ENCODE data around the gene BNIP3. TPM values are rescaled to one million over a fixed set of nuclear protein-coding genes. Genes with fewer than 3 reads are reported as not detected.

The BNIP3 gene
- total RNA-seq, 1 experiment from 2014 or later, result 57.1 TPM

- Histone ChIP-seq H3K23me2 (ENCODE audit: insufficient read length, low read depth, low read length, poor library complexity, severe bottlenecking) (peaks cover 11% of the 10 kb centered on the region), H4K20me1 (ENCODE audit: control insufficient read depth, insufficient read depth, insufficient read length) (no peaks in the 10 kb centered on the region), H3K18ac (ENCODE audit: insufficient read length, low read depth, low read length) (no peak overlapping the region), H3T11ph (ENCODE audit: low read length) (no peak overlapping the region), H3K79me2 (ENCODE audit: insufficient read depth, low read length) (peaks cover 4% of the 10 kb centered on the region; the same call in 1 of the 2 replicates), H2AFZ (ENCODE audit: low read length) (no peak overlapping the region), H3K9ac (ENCODE audit: extremely low read depth, insufficient read length, low read length) (no peak overlapping the region), H3K4ac (ENCODE audit: low read depth, low read length) (no peak overlapping the region), H3K27ac (ENCODE audit: insufficient read length, low read depth, low read length) (no peak overlapping the region), H3K27me3 (ENCODE audit: insufficient read depth, low read length) (peaks cover 9% of the 10 kb centered on the region; the same call in 1 of the 2 replicates), H3K9me3 (ENCODE audit: control insufficient read depth, low read depth, low read length) (no peaks in the 10 kb centered on the region), H4K8ac (replicated peaks; ENCODE audit: insufficient read length, low read depth, low read length) (no peak overlapping the region), H2BK120ac (ENCODE audit: low read depth, low read length, poor library complexity, severe bottlenecking) (no peak overlapping the region), H3K56ac (ENCODE audit: insufficient read length, low read depth, low read length) (no peak overlapping the region), H2BK5ac (ENCODE audit: insufficient read length, low read length) (no peak overlapping the region), H4K91ac (ENCODE audit: insufficient read length, low read depth, low read length) (no peak overlapping the region), H2BK15ac (ENCODE audit: low read depth, low read length) (no peak overlapping the region), H2BK20ac (ENCODE audit: low read depth, low read length, poor library complexity, severe bottlenecking) (no peak overlapping the region), H3K4me1 (ENCODE audit: insufficient read depth, low read length) (peaks cover 13% of the 10 kb centered on the region), H2BK12ac (ENCODE audit: insufficient read length, low read depth, low read length) (no peak overlapping the region), H3K14ac (ENCODE audit: insufficient read depth, low read length) (no peak overlapping the region), H3K4me2 (ENCODE audit: insufficient read depth, insufficient read length, low read length) (peak overlapping the region; percentile 46), H2AK5ac (ENCODE audit: insufficient read length, low read length) (no peak overlapping the region), H3K23ac (ENCODE audit: insufficient read length, low read depth, low read length) (no peak overlapping the region), H3K79me1 (ENCODE audit: insufficient read depth, low read depth, low read length, poor library complexity, severe bottlenecking) (peaks cover 4% of the 10 kb centered on the region), H4K5ac (ENCODE audit: insufficient read length, low read depth, low read length) (no peak overlapping the region)
- Mint-ChIP-seq H3K27me3 (ENCODE audit: low read depth) (peaks cover 17% of the 10 kb centered on the region), H3K9me3 (peaks cover 6 to 13% of the 10 kb centered on the region in 2 experiments; a peak in 4 of 5 replicates), H3K27ac (no peak overlapping the region), H3K36me3 (ENCODE audit: insufficient read depth in 1 of 3, low read depth in 3 of 3) (peaks cover 17 to 48% (median 20%) of the 10 kb centered on the region in 3 experiments; a peak in 6 of 7 replicates), H3K4me3 (peak overlapping the region in 1 of 2 experiments; percentile 82; a peak in 4 of 5 replicates), H3K4me1 (peaks cover 30 to 38% of the 10 kb centered on the region in 2 experiments)
- no CpG with 5 or more reads among the region's 6 CpGs for WGBS (ENCODE audit: extremely low coverage, insufficient read length, low lambda C conversion rate)
- TF ChIP-seq CTCF (conservative IDR thresholded peaks at IDR 0.05), result no peak
- no peak for DNase-seq
Observed at GRCh38 chr10:131978851-131979250, 2.9 kb downstream of the BNIP3 start.
